GM20000 (cell line): ENCODE measurements around the gene PLP2.
"Not testable (repeated sequence)": the region's sequence is repeated elsewhere in the genome, so short reads cannot be mapped to it uniquely, and the experiment has no call there.

ENCODE experiments used
- DNase-seq: peaks from one replicate; pipeline ENCODE4 v3.0.0; 2012; ENCODE audit warnings: low spot score
- TF ChIP-seq, protein P1 (sequence below): IDR thresholded peaks from 2 replicates; pipeline ENCODE4 v1.5.1; 2012; ENCODE audit warnings: mild to moderate bottlenecking, control low read depth; ENCODE audit errors: extremely low read depth, missing control alignments

The PLP2 gene, protein sequence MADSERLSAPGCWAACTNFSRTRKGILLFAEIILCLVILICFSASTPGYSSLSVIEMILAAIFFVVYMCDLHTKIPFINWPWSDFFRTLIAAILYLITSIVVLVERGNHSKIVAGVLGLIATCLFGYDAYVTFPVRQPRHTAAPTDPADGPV

DNA sequence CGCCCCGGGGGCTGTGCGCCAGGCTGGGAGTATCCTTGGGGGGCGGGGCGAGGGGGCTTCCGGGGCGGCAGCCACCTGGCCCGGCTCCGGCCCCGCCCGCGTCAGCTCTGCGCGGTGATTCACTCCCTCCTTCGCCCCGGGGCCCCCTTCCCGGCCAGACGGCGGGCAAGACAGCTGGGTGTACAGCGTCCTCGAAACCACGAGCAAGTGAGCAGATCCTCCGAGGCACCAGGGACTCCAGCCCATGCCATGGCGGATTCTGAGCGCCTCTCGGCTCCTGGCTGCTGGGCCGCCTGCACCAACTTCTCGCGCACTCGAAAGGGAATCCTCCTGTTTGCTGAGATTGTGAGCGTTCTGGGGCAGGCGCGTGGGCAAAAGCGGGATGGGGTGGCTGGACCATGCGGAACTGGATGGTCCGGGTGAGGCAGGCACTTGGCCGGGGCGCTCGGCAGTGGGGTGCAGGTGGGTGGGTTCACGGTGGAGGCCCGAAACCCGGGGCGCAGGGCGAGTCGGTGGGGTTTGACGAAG, at the start of gene PLP2:
TSS of gene PLP2 (plus strand) at position 147 of the 528 bp plus-strand sequence. CDS start at position 250, 103 bp downstream.
- TF ChIP-seq, protein P1, sequence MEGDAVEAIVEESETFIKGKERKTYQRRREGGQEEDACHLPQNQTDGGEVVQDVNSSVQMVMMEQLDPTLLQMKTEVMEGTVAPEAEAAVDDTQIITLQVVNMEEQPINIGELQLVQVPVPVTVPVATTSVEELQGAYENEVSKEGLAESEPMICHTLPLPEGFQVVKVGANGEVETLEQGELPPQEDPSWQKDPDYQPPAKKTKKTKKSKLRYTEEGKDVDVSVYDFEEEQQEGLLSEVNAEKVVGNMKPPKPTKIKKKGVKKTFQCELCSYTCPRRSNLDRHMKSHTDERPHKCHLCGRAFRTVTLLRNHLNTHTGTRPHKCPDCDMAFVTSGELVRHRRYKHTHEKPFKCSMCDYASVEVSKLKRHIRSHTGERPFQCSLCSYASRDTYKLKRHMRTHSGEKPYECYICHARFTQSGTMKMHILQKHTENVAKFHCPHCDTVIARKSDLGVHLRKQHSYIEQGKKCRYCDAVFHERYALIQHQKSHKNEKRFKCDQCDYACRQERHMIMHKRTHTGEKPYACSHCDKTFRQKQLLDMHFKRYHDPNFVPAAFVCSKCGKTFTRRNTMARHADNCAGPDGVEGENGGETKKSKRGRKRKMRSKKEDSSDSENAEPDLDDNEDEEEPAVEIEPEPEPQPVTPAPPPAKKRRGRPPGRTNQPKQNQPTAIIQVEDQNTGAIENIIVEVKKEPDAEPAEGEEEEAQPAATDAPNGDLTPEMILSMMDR = no peak
- DNase-seq = peak; percentile 67

DNA sequence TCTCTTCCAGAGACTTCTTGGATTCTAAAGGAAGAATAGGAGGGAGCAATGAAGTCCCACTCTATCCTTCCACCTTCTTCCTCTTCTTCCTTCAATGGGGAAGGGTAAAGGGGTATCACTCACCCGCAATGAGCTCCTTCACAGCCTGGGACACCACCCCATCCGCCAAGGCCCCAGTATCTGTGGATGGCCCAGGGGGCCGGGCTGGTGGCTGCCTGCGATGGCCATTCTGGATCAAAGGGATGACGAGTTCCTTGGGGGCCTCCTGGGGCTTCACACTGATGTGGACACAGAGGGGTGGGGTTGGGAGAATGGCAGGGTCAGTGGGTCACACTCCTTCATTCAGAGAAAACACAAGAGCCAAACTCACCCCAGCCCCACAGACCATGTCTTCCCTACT, 49.2 kb upstream of the PLP2 start:
- TF ChIP-seq, protein P1 = no peak
- no peak for DNase-seq

DNA sequence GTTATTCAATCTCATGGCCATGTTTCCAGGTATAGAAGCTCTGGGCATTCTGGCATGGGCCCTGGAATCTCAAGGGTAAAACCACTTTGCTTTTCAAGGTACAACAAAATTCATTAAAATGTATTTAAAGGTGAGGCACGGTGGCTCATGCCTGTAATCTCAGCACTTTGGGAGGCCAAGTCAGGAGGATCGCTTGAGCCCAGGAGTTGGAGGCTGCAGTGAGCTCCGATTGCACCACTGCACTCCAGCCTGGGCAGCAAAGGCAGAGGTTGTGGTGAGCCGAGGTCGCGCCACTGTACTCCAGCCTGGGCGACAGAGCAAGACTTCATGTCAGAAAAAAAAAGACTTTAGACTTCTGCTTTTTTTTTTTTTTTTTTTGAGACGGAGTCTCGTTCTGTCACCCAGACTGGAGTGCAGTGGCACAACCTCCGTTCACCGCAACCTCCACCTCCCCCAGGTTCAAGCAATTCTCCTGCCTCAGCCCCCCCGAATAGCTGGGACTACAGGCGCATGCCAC, 43.9 kb upstream of the PLP2 start:
- not testable (repeated sequence) for DNase-seq

DNA sequence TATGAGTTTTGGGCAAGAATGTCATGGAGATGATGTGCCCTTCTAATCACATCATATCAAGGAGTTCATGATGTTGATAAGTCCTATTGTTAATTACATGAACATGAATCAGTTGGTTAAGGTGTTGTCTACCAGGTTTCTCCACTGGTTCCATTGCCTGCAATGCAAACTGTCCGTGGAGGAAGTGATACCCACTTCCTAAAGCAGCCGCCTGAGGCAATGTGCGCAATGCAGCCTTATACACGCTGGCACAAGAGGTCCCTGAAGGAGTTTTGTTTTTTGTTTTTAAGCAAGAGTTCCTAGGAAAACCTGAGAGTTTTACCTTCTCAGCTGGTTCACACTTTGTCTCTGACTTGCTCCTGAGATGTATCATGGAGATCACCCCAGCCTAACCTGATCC, 42.3 kb upstream of the PLP2 start:
- no peak for DNase-seq

DNA sequence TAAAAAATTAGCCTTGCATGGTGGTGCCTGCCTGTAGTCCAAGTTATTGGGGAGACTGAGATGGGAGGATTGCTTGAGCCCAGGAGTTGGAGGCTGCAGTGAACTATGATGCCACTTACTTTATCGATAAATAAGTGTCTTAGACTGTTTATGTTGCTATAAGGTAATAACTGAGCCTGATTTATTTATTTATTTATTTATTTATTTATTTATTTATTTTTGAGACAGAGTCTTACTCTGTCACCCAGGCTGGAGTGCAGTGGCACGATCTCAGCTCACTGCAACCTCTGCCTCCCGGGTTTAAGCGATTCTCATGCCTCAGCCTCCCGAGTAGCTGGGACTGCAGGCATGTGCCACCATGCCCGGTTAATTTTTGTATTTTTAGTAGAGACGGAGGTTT, 39.4 kb upstream of the PLP2 start:
- not testable (repeated sequence) for DNase-seq

More for the DNA sequence above, 42.3 kb upstream of the PLP2 start:
- TF ChIP-seq, protein P1 = no peak

DNA sequence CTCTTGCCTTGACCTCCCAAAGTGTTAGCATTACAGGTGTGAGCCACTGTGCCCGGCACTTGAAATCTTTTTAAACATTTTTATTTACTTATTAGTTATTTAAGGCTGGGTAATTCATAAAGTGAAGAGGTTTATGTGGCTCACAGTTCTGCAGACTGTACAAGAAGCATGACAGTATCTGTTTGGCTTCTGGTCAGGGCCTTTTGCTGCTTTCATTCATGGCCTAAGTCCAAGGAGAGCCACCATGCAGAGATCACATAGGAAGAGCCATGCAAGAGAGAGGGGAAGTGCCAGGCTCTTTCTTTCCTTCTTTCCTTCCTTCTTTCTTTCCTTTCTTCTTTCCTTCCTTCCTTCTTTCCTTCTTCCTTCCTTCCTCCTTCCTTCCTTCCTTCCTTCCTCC, 37.9 kb upstream of the PLP2 start:
- DNase-seq = no peak
- TF ChIP-seq, protein P1 = no peak

DNA sequence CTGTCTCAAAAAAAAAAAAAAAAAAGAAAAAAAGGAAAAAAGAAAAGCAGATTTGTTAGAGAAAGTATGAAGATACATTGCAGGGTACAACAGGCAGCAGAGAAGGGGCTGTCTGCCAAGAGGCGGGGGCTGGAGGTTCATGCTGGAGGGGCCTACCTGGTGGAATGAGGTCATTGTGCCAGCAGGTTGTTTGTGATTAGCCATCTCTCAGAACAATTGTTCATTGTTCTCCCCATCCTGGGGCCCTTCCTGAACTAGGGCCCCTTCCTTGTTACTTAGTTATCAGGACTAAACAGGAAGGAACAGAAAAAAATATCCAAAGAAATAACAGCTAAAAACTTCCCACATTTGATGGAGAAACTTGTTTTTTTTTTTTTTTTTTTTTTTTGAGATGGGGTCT, 34.2 kb upstream of the PLP2 start:
- DNase-seq = no peak
- TF ChIP-seq, protein P1 = no peak

DNA sequence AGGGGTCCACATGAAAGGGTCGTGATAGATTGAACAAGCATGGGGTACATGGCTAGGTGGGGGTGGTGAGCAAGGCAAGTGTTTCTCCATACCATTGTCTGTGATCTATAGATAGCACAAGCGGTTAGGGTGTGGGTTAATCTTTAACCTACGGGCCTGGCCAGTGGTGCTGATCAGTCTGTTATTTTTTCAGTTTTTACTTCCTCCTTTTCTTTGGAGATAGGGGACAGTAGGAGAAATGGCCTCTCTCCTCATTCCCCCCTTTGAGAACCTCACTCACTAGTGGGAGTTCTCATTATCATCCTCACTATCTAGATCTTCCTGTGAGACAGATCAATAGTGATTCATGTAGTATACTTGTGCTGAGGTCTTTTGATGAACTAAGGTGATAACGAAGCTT, 32.0 kb upstream of the PLP2 start:
- no peak for DNase-seq
- TF ChIP-seq, protein P1 = no peak

DNA sequence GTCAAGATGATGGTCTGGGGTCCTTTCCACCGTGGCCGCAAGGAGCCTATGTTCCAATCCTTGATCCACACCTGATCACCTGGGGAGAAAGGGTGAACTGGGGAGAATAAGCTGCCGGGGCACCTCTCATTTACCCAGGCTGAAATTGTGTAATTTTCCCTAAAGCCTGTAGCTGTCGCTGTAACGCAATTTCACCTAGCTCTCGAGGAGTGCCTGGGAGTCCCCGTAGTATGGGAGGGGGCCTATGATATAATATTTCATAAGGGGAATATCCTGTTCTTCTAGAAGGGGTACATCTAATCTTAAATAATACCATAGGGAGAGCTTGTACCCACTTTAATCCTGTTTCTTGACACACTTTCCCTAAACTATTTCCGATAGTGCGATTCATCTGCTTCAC, 29.4 kb upstream of the PLP2 start:
- DNase-seq = not testable (repeated sequence)

DNA sequence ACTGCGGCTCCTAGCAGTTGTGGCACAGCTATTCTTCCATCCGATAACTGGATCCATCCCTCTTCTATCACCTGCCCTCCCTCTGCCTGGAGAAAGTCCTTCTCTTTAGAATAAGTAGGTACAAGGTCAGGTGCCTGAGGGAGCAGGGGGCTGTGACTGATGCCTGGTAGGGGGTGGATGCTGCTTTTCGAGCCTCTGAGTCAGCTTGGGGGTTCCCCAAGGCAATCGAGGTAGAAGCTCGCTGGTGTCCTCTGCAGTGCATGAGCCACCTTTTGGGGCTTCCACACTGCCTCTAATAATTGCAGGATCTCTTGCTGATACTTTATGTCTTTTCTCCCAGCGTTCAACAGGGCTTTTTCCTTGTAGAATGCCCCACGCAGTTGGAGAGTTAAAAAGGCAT, 28.5 kb upstream of the PLP2 start:
- DNase-seq = not testable (repeated sequence)
